HG02981 (cell line): ENCODE results near the gene ROR2.

Source experiments
- ATAC-seq: cut with Tn5 transposase; IDR thresholded peaks from one replicate; pipeline ENCODE4 v1.9.1; 2021; ENCODE audit warnings: mild to moderate bottlenecking, moderate library complexity; ENCODE audit not compliant: unreplicated experiment

ROR2 gene

GRCh38 chr9:91603932-91604331, 346.1 kb downstream of the ROR2 start:
- no peak for ATAC-seq

GRCh38 chr9:91599564-91599963, 350.5 kb downstream of the ROR2 start:
- no peak for ATAC-seq

GRCh38 chr9:91591627-91592026, 358.4 kb downstream of the ROR2 start:
- no peak for ATAC-seq

GRCh38 chr9:91589101-91589553, 360.9 kb downstream of the ROR2 start:
- ATAC-seq, result no peak

- no peak for ATAC-seq
Measured at GRCh38 chr9:91586282-91586681, 363.7 kb downstream of the ROR2 start.

GRCh38 chr9:91583966-91584365, 366.1 kb downstream of the ROR2 start:
- no peak for ATAC-seq

GRCh38 chr9:91583161-91583875, 366.7 kb downstream of the ROR2 start:
- ATAC-seq, result no peak

GRCh38 chr9:91582181-91582580, 367.8 kb downstream of the ROR2 start:
- no peak for ATAC-seq

GRCh38 chr9:91580136-91580535, 369.9 kb downstream of the ROR2 start:
- ATAC-seq, result no peak

- ATAC-seq, result no peak
Measured at GRCh38 chr9:91578911-91579310, 371.1 kb downstream of the ROR2 start.

- no peak for ATAC-seq
Measured at GRCh38 chr9:91577633-91578061, 372.4 kb downstream of the ROR2 start.

- ATAC-seq, result no peak
Measured at GRCh38 chr9:91572811-91573210, 377.2 kb downstream of the ROR2 start.

- no peak for ATAC-seq
Measured at GRCh38 chr9:91572044-91572443, 378.0 kb downstream of the ROR2 start.

- ATAC-seq, result no peak
Measured at GRCh38 chr9:91571036-91571435, 379.0 kb downstream of the ROR2 start.

- no peak for ATAC-seq
Measured at GRCh38 chr9:91567642-91568274, 382.3 kb downstream of the ROR2 start.

GRCh38 chr9:91564081-91564670, 385.9 kb downstream of the ROR2 start:
- ATAC-seq, result no peak

- no peak for ATAC-seq
Measured at GRCh38 chr9:91562416-91562815, 387.6 kb downstream of the ROR2 start.

- ATAC-seq, result no peak
Measured at GRCh38 chr9:91560301-91560700, 389.7 kb downstream of the ROR2 start.

GRCh38 chr9:91558879-91559278, 391.1 kb downstream of the ROR2 start:
- no peak for ATAC-seq

GRCh38 chr9:91558395-91558794, 391.6 kb downstream of the ROR2 start:
- ATAC-seq, result no peak

GRCh38 chr9:91557327-91557726, 392.7 kb downstream of the ROR2 start:
- no peak for ATAC-seq

- no peak for ATAC-seq
Measured at GRCh38 chr9:91555132-91555531, 394.9 kb downstream of the ROR2 start.
